HEK293 (cell line): ENCODE data around the gene CDK6.
A peak's percentile ranks its signal among the peaks of the same experiment; 100 is the strongest.

Experiments used
- CTCF ChIA-PET: fragments of 350-600 bp; formaldehyde crosslinking; extraction: SDS; loops from one replicate; lab custom pipeline; 2021; ENCODE audit warnings: antibody characterized with exemption; lab: Yijun Ruan, JAX
- POLR2A ChIA-PET: fragments of 300-600 bp; formaldehyde crosslinking; extraction: SDS; loops from one replicate; lab custom pipeline; 2020; ENCODE audit warnings: antibody characterized with exemption, inconsistent platforms; lab: Yijun Ruan, JAX
- H3K27ac ChIP-seq: fragments of 200-500 bp; sonication (Bioruptor generic); 2 replicates; pipeline ENCODE4 v1.5.1; 2014; ENCODE audit warnings: low read depth, low read length, control low read depth, inconsistent platforms; ENCODE audit errors: extremely low read depth
- H3K36me3 ChIP-seq, 2 experiments: fragments of 200-500 bp in 1 of 2; sonication (Bioruptor generic) in 1 of 2; 1 replicate in 1 of 2; 2 replicates in 1 of 2; pipeline ENCODE4 v1.5.1; 2014 to 2017; ENCODE audit warnings: inconsistent platforms in 2 of 2, low read length in 2 of 2; ENCODE audit not compliant: control insufficient read depth in 2 of 2, insufficient read depth in 1 of 2
- H3K4me1 ChIP-seq: fragments of 200-500 bp; sonication (Bioruptor generic); 2 replicates; pipeline ENCODE4 v1.5.1; 2014; ENCODE audit warnings: mild to moderate bottlenecking, low read length, inconsistent platforms; ENCODE audit not compliant: control insufficient read depth, insufficient read depth
- H3K4me3 ChIP-seq: 2 replicates; pipeline ENCODE4 v1.5.1; 2011; ENCODE audit warnings: low read depth, mild to moderate bottlenecking, control low read depth, low read length, moderate library complexity
- H3K9me3 ChIP-seq: fragments of 200-500 bp; sonication (Bioruptor generic); 2 replicates; pipeline ENCODE4 v1.5.1; 2014; ENCODE audit warnings: low read depth, low read length, inconsistent platforms; ENCODE audit not compliant: control insufficient read depth, insufficient read depth
- BCL11B ChIP-seq: fragments of 450-650 bp; formaldehyde crosslinking; IDR thresholded peaks from 2 replicates; pipeline ENCODE4 v1.5.1; 2016; ENCODE audit warnings: low read depth, missing biosample characterization, missing genetic modification characterization
- GLIS1 ChIP-seq: fragments of 450-650 bp; formaldehyde crosslinking; IDR thresholded peaks from 2 replicates; pipeline ENCODE4 v1.5.1; 2016; ENCODE audit warnings: missing biosample characterization, missing genetic modification characterization
- IKZF3 ChIP-seq: fragments of 450-650 bp; IDR thresholded peaks from 2 replicates; pipeline ENCODE4 v1.5.0; 2018; ENCODE audit warnings: missing biosample characterization, mild to moderate bottlenecking, missing genetic modification characterization, moderate library complexity
- OSR2 ChIP-seq: fragments of 450-650 bp; formaldehyde crosslinking; IDR thresholded peaks from 2 replicates; pipeline ENCODE4 v1.5.1; 2016; ENCODE audit warnings: missing biosample characterization, missing genetic modification characterization
- PRDM6 ChIP-seq: fragments of 450-650 bp; formaldehyde crosslinking; IDR thresholded peaks from 2 replicates; pipeline ENCODE4 v1.5.1; 2017; ENCODE audit warnings: missing biosample characterization, missing genetic modification characterization
- REST ChIP-seq: fragments of 450-650 bp; formaldehyde crosslinking; IDR thresholded peaks from 2 replicates; pipeline ENCODE4 v1.5.1; 2016; ENCODE audit warnings: missing biosample characterization, missing genetic modification characterization
- SP2 ChIP-seq: fragments of 450-650 bp; formaldehyde crosslinking; IDR thresholded peaks from 2 replicates; pipeline ENCODE4 v1.5.1; 2016; ENCODE audit warnings: missing biosample characterization, missing genetic modification characterization
- SP7 ChIP-seq: fragments of 450-650 bp; formaldehyde crosslinking; IDR thresholded peaks from 2 replicates; pipeline ENCODE4 v1.5.1; 2016; ENCODE audit warnings: missing biosample characterization, missing genetic modification characterization
- TRIM28 ChIP-seq: IDR thresholded peaks from 2 replicates; pipeline ENCODE4 v1.6.1; 2011; ENCODE audit warnings: low read length, control low read depth, borderline replicate concordance
- ZBTB11 ChIP-seq: fragments of 450-650 bp; formaldehyde crosslinking; conservative IDR thresholded peaks from 2 replicates; pipeline ENCODE4 v1.5.1; 2016; ENCODE audit warnings: low read depth, missing biosample characterization, missing genetic modification characterization
- ZBTB44 ChIP-seq: fragments of 450-650 bp; IDR thresholded peaks from 2 replicates; pipeline ENCODE4 v1.5.1; 2018; ENCODE audit warnings: missing biosample characterization, mild to moderate bottlenecking, missing genetic modification characterization
- ZNF169 ChIP-seq: fragments of 450-650 bp; formaldehyde crosslinking; IDR thresholded peaks from 2 replicates; pipeline ENCODE4 v1.5.1; 2016; ENCODE audit warnings: missing biosample characterization, missing genetic modification characterization
- ZNF2 ChIP-seq: fragments of 450-650 bp; formaldehyde crosslinking; IDR thresholded peaks from 2 replicates; pipeline ENCODE4 v1.5.1; 2016; ENCODE audit warnings: missing biosample characterization, missing genetic modification characterization
- ZNF202 ChIP-seq: fragments of 450-650 bp; formaldehyde crosslinking; IDR thresholded peaks from 2 replicates; pipeline ENCODE4 v1.5.1; 2016; ENCODE audit warnings: missing biosample characterization, missing genetic modification characterization, borderline replicate concordance
- ZNF311 ChIP-seq: fragments of 450-650 bp; formaldehyde crosslinking; IDR thresholded peaks from 2 replicates; pipeline ENCODE4 v1.5.1; 2017; ENCODE audit warnings: missing biosample characterization, missing genetic modification characterization, borderline replicate concordance
- ZNF366 ChIP-seq: fragments of 450-650 bp; formaldehyde crosslinking; conservative IDR thresholded peaks from 2 replicates; pipeline ENCODE4 v1.5.1; 2016; ENCODE audit warnings: missing biosample characterization, missing genetic modification characterization
- ZNF391 ChIP-seq: fragments of 450-650 bp; formaldehyde crosslinking; IDR thresholded peaks from 2 replicates; pipeline ENCODE4 v1.5.1; 2016; ENCODE audit warnings: low read depth, missing biosample characterization, missing genetic modification characterization, borderline replicate concordance
- ZNF501 ChIP-seq: fragments of 450-650 bp; formaldehyde crosslinking; IDR thresholded peaks from 2 replicates; pipeline ENCODE4 v1.5.1; 2016; ENCODE audit warnings: missing biosample characterization, missing genetic modification characterization
- ZNF513 ChIP-seq: fragments of 450-650 bp; IDR thresholded peaks from 2 replicates; pipeline ENCODE4 v1.5.1; 2018; ENCODE audit warnings: missing biosample characterization, missing genetic modification characterization
- ZNF596 ChIP-seq: fragments of 450-650 bp; IDR thresholded peaks from 2 replicates; pipeline ENCODE4 v1.5.0; 2018; ENCODE audit warnings: missing biosample characterization, mild to moderate bottlenecking, missing genetic modification characterization, moderate library complexity
- ZNF600 ChIP-seq: fragments of 450-650 bp; formaldehyde crosslinking; IDR thresholded peaks from 2 replicates; pipeline ENCODE4 v1.5.1; 2016; ENCODE audit warnings: missing biosample characterization, missing genetic modification characterization
- ZNF624 ChIP-seq: fragments of 450-650 bp; formaldehyde crosslinking; IDR thresholded peaks from 2 replicates; pipeline ENCODE4 v1.5.1; 2017; ENCODE audit warnings: missing biosample characterization, missing genetic modification characterization
- ZNF629 ChIP-seq: fragments of 450-650 bp; formaldehyde crosslinking; IDR thresholded peaks from 2 replicates; pipeline ENCODE4 v1.5.1; 2017; ENCODE audit warnings: missing biosample characterization, missing genetic modification characterization
- ZNF654 ChIP-seq: fragments of 450-650 bp; formaldehyde crosslinking; IDR thresholded peaks from 2 replicates; pipeline ENCODE4 v1.5.1; 2016; ENCODE audit warnings: low read depth, missing biosample characterization, missing genetic modification characterization
- ZNF660 ChIP-seq: fragments of 450-650 bp; IDR thresholded peaks from 2 replicates; pipeline ENCODE4 v1.5.1; 2018; ENCODE audit warnings: missing biosample characterization, mild to moderate bottlenecking, missing genetic modification characterization
- ZNF768 ChIP-seq: fragments of 450-650 bp; formaldehyde crosslinking; IDR thresholded peaks from 2 replicates; pipeline ENCODE4 v1.5.1; 2018; ENCODE audit warnings: missing biosample characterization, mild to moderate bottlenecking, missing genetic modification characterization

CDK6 gene

GRCh38 chr7:92634924-92635519 lies 201.4 kb downstream of the CDK6 start:
- CTCF ChIA-PET = interaction anchor here (0.6 to 1.7 kb wide), 2 partner anchors 56 to 198 kb away, joined by 3 to 6 read pairs; no protein-coding TSS in a partner anchor
- Histone ChIP-seq H3K4me3 (no peak overlapping the region), H3K9me3 (no peaks in the 10 kb centered on the region), H3K36me3 (no peaks in the 10 kb centered on the region), H3K27ac (no peak overlapping the region), H3K4me1 (peaks cover 23% of the 10 kb centered on the region)
- POLR2A ChIA-PET = no interaction called here
- TF ChIP-seq PRDM6 (tag by site-specific recombination) (peak; percentile 78), BCL11B (tag by site-specific recombination) (no peak), ZNF654 (no peak), REST (no peak), GLIS1 (tag by site-specific recombination) (peak; percentile 24; the same call in 1 of the 2 replicates), ZNF169 (no peak), ZNF629 (tag by site-specific recombination) (0 out of 2 replicates have a peak, but pooled peaks have one; percentile 23), ZNF600 (peak; percentile 57), ZNF311 (tag by site-specific recombination) (no peak), ZNF624 (tag by site-specific recombination) (no peak), ZNF202 (tag by site-specific recombination) (no peak), ZNF513 (tag by site-specific recombination) (no peak), IKZF3 (tag by site-specific recombination) (peak; percentile 41; the same call in 1 of the 2 replicates), OSR2 (tag by site-specific recombination) (0 out of 2 replicates have a peak, but pooled peaks have one; percentile 18), ZNF660 (tag by site-specific recombination) (peak; percentile 42; the same call in 1 of the 2 replicates), ZBTB11 (tag by site-specific recombination) (no peak), SP2 (tag by site-specific recombination) (no peak), ZNF596 (tag by site-specific recombination) (no peak), ZNF501 (no peak), ZNF366 (tag by site-specific recombination) (peak; percentile 37), ZNF2 (tag by site-specific recombination) (0 out of 2 replicates have a peak, but pooled peaks have one; percentile 27), ZBTB44 (tag by site-specific recombination) (peak; percentile 89), TRIM28 (peak; percentile 47; the same call in 1 of the 2 replicates), SP7 (tag by site-specific recombination) (peak; percentile 40; the same call in 1 of the 2 replicates), ZNF391 (tag by site-specific recombination) (no peak), ZNF768 (tag by site-specific recombination) (no peak)
